ENCODE data around the gene TOX3.

The TOX3 gene

DNA sequence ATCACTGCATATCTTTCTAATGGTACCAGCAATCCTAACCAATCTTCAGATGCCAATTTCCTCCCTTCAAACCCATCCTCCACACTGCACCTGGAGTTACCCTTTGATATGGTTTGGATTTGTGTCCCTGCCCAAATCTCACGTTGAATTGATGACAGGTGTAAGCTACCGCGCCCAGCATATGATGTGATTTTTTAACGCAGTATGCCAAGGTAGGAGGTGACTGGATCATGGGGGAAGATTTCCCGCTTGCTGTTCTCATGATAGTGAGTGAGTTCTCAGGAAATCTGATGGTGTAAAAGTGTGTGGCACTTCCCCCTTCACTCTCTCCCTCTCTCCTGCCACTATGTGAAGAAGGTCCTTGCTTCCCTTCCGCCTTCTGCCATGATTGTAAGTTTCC is 57.0 kb downstream of the TOX3 start:
- no peak for DNase-seq

DNA sequence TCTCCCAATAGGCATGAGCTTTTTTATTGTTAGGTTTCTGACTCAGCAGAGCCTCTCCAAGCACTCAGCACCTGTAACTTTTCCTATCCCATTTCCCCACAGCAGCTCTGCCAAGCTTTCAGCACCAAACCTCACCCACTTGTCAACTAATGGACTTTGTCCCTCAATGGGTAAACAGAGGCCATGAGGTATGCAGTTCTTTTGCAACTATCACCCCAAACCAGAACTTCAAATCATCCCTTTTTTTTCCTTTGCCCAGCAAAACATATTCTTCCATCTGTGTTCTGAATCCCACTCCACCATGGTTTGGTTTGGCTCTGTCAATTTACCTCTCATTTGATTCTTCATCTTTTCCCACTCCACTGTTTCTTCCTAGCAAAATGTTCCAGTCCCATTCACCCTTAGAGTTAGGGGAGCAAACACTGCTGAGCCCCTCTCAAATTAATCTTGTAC is 58.1 kb downstream of the TOX3 start:
- no peak for DNase-seq

DNA sequence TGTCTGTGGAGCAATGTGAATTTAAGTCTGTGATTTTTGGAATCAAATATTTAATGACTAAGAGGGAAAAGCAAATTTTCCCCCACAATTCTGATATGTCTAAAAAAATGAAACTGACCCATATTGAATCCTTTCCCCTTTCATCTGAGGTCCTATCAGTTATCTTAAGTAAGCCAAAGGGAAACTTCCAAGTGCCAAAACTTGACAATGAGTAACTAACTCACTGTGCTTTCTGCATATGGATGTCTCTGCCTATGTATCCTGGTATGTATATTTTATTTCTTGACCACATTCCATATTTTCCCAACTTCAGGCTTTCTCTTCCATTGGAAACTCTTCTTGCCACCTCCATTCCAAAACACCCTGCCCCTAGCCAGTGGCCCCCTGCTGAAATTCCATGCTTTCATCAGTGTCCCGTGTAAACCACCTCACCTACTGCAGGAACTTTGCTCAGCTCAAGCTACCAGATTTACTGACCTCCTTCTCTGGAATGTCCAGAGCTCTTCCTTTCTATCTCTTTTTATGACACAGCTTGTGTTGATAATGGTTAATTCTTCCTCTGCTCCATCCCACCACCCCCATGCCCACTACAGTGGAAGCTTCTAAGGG is 59.0 kb downstream of the TOX3 start:
- no peak for DNase-seq

DNA sequence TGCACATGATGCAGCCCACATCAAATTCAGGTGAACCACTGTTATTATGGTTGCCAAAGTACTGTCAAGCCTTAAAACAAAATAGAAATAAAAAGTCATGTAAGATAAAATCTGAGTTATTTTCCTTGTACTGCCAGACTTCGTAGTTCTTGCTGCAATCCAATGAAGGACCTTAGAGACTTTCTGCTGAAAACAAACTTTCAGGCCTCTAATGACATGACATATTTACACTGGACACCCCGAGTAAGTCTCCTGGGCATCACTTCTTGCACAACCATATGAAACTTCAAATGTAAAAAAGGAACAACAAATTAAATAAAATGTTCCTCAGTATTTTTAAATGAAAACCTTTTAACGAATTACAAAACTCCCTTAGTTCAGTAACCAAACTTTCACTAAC is 66.7 kb downstream of the TOX3 start:
- DNase-seq = no peak

DNA sequence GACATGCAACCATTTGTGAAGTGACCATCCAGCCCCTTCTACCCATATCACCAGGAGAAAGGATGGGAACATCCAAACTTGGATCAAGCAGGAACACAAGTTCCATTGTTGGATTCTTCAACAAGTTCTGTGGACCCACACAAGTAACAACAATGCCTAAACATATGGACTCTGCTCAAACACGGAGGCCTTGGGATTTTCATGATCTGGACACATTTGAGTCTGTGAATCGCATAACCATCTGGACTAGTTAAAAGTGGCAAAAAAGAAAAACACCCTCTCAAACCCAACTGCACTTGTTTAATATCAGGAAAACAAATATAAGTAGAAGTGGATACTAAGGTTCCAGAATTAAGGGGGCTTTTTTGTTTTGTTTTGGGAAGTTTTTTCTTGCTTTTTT is 70.8 kb downstream of the TOX3 start:
- no peak for DNase-seq

DNA sequence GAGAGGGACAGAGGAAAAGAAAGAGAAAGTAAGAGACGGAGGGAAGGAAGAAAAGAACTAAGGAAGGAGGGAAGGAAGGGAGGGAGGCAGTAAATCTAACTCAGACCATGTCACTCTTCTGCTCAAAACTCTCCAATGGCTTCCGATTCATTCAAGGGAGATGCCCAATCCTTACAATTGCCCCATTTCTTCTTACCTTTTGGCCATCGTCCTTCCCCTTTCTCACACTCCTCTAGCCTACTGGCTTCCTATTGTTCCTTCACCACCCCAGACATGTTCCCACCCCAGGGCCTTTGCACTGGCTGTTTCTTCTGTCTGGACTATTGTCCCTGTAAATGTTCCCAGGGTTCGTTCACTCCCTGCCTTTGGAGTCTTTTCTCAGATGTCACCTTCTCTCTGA is 72.3 kb downstream of the TOX3 start:
- DNase-seq = no peak

DNA sequence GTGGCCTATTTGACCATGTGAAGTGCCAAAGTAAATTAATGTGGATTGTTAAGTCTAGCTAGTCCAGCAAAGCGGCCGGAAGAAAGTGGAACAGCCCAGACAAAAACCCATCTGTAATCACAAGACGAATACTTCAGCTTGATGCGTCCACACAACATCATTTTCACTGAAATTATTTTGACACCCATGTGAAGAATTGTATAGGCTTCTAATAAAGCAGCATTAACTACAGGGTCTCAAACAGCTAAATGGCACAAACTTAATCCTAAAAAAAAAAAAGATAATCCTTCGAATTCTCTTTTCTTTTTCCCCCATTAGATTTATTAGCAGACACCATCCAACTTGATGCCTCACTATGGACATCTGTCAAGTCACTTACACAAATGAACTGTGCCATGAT is 73.8 kb downstream of the TOX3 start:
- no peak for DNase-seq

DNA sequence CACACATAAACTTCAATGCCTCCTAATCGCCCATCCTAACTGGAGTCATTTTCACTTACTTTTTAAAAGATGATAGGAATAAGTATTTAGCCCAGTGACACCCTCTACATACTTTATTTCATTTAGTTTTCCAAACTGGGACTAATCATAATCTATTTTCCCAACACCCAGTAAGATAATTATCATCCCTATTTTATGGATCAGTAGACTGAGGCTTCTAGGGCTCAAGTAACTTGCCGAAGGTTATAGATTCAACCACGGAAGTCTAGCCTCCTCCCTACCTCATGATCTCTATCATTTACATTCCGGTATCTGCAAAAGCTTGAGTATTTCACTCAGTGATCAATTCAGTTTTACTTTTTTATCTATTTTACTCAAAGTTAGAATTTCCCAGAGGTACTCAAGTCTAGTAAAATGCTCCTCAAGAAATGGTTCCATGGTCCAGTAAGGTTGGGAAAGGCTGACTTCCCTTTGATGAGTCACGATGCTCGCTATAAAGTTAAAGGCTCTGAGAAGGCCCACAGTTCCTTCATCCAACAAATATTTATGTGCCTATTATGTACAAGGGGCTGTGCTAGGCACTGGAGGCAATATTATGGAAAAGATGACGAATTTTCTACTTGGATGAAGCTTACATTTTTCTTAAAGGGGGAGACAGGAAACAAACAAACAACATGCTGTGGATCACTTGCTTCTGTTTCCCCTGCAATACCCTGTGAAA is 75.1 kb downstream of the TOX3 start:
- DNase-seq = no peak

DNA sequence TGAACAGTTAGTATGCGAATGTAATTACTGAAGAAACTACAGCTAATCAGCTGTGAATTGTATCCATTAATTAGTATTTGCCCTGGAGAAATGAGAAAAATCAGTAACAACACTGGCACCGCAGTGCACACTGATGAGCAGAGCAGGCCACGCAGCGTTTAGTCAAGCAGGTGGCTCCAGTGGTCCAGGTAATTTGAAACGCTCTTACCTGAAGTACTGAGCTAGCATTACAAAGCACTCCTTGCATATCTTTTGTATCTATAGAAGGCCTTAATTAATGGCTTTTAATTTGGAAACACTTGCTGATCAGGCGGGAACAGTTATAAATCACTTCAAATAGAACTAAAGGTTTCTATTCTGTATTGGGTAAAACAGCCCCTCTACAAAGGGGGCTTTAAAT is 76.4 kb downstream of the TOX3 start:
- DNase-seq = peak; percentile 14 to 15

DNA sequence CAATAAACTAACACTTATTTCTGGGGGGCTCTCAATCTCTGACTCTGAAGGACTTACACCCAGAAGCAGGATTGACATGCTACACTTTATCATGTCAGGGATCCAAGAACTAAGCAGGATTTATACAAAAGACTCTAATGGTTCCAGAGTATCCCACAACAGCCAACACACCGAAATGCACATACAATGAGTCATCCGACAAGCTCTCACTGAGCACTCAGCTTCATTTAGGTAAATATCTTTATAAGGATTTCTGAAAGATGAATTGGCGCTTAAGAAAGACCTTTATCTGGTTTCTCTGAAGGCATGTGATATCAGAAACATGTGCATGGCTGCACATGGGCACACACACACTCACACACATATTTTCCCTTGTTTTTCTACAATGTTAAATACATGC is 77.2 kb downstream of the TOX3 start:
- no peak for DNase-seq

DNA sequence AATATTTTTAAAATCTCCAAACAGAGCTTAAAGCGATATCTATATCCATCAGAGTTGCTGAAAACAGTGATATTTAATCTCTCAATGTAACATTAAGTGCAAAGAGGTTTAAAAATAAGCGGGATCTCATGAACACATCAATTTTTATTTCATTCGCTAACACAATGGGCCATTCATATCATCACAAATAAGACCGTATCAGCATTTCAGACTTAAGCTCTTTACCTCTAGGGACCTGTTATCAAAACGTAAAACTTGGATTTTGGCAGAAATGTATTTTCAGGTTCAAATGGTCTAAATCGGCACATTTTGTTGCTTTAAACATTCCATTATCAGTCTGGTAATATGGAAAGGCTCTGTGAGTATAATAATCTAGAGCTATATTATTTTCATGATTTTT is 77.9 kb downstream of the TOX3 start:
- DNase-seq = no peak

DNA sequence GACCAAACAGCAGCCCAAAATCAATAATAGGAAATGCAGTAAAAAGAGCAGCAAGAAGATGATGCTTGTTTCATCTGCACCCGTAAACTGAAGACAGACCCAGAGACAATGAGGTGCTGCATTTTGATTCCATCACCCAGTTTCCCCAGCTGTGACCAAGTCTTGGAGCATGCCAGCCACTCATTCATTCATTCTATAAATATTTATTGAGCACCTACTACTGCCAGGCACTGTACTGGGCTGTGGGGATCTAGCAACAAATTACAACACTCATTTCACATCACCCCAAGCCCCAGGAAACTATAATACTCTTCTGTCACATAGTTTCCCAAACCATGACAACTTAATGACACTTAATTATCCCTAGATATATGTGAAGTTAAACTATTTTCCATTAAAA is 79.2 kb downstream of the TOX3 start:
- DNase-seq = no peak

DNA sequence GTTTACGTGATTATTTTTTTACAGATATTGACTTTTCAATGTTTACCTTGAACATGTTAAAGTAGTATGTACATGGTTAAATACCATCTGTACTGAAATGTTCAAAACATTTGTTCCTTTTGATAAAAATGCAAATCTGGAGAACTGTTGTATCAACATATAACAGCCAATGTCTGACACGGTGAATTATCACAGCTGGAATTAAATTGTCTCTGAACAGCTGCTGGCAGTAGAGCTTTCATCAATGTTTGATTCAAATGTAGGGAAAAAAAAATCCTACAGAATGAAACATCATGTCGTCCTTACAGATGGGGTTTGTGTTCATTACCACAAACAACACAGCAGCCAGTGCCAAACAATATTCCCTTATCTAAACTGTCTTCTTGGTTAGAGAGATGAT is 79.9 kb downstream of the TOX3 start:
- no peak for DNase-seq

DNA sequence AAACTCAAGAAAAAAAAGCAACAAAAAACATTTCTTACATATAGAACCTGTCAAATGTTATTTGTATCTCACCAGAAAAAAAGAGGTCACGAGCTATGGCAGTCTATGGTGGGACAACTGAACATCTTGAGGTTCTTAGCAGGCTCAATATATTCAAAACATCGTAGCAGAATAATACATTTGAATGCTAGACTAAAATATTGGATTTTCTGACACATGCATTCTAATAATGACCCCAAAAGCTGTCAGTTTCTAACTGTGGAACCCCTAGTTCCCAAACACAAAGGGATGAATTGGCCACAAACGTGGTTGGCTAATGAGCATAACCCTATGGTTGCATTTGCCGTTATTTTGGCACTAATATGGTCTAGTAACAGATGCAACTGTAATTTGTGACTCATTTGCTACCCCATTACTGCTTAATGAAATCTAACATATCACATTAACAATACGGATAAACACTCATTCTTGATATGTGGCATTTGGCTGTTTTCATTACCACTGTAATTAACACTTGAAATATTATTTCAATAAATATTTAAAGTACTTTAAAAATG is 81.2 kb downstream of the TOX3 start:
- DNase-seq = no peak

DNA sequence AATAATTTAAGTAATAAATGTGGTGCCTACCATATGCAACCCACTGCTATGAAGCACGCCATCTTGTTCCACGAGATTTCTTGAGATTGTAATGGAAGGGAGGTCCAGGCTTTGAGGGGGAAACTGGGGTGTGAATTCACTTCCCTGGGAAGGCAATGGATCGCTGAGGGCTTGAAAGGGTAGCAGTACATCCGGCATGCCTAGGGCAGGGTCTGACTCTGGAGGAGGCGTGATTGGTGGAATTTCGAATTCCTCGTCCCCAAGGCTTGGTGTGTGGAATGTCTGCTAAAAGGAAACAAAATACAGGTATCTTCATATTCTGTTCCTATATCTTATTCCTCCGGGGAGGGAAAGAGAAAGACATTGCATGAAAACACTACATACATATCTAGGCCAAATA is 83.0 kb downstream of the TOX3 start:
- DNase-seq = no peak

DNA sequence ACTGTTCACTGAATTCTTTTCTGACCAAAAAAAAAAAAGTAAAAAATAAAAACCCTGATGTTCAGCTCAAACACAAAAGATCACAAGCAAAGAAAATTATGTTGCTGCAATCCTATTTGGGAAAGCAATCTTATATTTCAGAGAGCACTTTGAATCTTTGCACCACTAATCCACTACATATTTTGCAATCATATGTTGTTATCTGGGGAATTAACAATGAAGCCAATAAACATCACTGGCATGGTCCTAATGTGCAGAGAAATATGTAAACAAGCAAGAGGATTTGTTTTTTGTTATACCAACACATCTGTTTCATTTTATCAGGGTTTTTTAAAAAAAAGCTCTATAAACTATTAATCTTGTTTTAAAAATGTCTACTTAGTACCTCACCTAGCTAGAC is 84.1 kb downstream of the TOX3 start:
- DNase-seq = no peak

DNA sequence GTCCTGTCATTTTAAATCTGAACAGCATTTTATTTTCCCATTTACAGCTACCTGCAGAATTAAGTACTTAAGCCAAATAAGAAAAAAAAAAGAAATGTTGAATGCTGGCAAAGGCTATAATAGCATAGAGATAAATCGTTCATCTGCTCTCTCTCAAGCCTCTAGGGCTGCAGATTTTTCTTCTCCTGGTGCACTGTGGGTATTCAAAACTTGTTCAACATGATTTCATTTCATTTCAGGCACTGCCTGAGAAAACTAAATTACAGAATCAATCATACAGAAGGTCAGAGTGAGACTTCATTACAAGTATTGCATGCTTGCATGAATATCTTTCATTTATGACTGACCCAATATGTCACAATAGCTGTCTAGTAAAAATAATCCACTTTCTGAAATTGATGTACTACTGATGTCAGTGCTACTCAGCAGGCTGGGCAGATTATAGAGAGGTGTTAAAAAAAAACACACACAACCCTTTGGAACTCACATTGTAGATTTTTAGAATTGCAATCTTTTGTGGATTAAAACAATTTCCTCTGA is 86.2 kb downstream of the TOX3 start:
- DNase-seq = no peak

DNA sequence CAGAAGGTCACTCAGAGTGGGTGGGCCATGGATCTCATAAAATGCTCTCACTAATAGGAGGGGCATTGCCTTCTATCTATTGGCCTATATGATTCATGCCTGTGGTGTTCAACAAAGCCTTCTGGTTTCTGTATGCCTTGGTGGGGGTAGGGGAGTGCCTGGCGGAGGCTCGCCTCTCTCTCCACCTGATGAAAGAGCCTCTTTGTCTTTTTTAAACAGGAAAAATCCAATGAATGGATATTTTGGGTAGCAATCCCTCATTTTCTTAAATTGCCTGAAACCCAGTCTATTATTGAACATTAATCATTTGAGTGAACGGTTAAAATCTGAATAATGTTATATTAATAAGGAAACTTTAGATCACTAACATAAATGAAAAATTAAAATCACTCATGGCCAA is 90.6 kb downstream of the TOX3 start:
- no peak for DNase-seq

DNA sequence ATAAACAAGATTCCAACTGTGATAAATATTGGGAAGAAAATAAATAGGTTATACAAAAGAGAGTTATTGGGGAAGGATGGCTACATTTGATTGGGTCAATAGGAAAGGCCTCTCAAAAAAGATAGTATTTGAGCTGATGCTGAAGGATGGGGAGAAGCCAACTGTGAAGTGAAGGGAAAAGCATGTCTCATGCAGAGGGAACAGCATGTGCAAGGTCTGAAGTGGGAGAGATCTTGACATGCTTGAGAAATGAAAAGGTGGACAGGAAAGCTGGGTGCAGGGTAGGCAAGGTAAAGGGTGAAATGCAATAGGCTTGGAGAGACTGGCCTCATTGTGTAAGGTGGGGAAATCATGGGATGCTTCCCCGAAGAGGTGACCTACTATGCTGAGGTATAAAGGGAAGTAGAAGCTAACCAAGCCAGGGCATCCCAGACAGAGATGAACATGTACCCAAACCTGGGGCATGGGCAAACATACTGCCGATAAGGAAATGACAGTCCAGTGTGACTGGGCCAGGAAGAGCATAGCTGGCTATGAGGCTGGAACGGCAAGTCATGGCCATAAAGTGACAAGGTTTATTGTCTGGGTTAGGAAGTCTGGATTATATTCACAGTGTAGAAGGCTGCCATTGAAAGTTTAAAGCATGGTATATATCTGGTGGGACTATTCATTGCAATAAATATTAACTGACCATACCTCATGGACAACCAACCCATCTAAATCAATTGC is 91.2 kb downstream of the TOX3 start:
- no peak for DNase-seq

DNA sequence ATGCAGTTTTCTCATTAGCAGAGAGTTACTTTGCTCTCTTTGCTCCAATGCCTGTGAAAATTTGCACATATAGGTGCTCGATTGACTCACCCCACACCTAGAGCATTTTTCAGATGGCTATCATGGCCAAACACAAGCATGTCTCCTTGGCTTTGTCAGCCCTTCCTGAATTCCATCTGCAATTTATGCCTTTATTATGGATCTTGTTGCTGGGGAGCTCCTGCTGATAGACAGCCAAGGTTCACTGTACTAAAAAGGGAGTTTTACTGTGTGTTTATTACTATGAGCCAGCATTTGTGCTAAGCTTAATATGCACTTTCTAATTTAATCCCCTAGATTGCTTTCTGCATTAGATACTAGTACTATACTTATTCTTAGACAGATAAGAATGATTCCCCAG is 93.3 kb downstream of the TOX3 start:
- no peak for DNase-seq

DNA sequence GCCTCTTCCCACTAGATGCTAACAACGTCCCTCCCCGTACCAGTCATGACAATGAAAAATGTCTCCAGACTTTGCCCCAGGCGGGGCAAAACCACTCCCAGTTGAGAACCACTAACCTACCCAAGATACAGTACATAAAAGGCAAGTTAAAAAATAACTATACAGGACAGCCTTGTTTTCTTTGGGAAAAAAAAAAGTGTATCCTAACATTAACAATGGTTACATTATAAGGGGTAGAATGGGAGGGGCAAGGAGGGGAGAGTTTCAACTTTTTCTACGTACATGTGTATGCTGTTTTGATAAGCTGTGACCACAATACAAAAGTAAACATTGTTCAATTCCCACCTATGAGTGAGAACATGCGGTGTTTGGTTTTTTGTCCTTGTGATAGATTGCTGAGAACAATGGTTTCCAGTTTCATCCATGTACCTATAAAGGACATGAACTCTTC is 94.9 kb downstream of the TOX3 start:
- DNase-seq = no peak

DNA sequence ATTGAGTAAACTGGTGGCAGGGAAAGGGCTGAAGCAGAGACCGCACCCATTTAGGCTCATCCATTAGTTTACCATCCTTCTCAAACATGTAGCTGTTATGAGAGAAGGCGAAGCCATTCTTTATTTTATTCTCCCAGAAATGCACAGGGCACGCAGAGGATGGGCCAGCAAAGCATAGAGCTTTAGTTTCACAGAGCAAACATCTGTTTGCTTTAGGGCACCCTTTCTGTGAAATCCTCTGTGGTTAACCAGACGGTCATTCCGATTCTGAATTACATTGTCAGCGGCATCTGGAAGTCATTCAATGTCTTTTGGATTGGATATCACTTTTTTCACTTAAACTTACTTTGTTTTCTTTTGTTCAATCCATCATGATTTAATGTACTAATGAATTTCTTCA is 96.0 kb downstream of the TOX3 start:
- no peak for DNase-seq

DNA sequence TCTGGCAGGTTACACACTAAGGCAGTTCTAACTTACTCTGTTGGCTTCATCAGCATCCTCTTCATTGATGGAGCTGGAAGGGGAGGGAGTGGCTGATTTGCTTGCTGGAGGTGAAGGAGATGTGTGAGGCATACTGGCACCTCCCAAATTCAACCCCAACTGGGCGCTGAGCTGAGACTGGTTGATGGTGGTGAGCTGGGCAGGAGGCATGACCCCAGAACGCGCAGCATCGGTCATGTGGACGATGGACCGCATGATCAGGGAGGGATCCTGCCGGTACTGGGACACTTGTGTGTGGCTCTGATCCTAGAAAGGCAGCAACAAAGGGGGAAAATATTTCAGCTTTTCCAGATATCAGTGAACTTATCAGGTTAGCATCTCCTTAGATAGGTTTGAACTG is 96.7 kb downstream of the TOX3 start:
- no peak for DNase-seq

DNA sequence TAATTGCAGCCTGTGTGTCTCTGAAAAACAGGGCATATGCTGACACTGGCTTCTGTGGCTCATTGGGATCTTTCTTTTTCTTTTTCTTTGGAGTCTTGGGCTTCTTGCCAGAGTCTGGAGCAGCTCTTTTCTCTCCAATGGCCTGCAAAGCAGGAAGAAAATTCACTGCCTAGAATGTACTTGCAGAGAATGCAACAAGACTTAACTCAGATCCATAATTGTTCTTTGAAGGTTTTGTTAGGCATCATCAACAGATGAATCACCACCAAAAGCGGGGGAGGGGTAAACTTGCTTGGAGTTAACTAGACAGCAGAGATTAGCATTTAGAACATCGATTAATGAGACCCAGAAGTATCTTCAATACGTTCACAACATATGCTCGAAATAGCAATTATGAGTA is 100.9 kb downstream of the TOX3 start:
- DNase-seq = no peak

Measured in NCI-H187 (cell line).